ENCODE measurements around the gene C9orf43.
A peak's percentile ranks its signal among the peaks of the same experiment; 100 is the strongest.

C9orf43 gene

DNA sequence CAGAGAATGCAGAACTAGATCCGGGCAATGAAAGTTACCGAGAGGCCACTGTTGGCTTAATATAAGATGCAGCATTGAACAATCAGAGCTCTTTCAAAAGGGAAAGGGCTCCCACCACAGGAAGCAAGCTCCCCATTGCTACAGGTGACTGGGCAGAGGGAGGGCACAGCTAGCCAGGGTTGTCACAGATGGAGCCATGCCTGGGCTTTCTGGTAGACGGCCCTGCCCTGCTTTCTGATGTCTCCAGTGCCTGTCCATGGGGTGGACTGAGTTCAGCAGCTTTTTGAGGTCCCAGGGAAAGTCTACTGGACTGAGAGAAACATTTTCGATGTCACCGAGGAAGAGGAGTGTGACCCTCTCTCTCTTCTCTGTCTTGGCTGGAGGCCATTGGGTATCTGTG lies 67.1 kb downstream of the C9orf43 start:
- Histone ChIP-seq H3K4me3 (ENCODE audit: low read depth in 1 of 2, low read length in 2 of 2) (no peak overlapping the region), H3K27me3 (ENCODE audit: insufficient read depth, low read length, poor library complexity) (no peaks in the 10 kb centered on the region), H3K79me2 (ENCODE audit: insufficient read depth, low read length) (no peaks in the 10 kb centered on the region), H3K4me2 (ENCODE audit: insufficient read depth, low read length) (no peak overlapping the region), H3K4me1 (ENCODE audit: insufficient read depth, low read length) (peaks cover 6% of the 10 kb centered on the region), H3K9me3 (ENCODE audit: insufficient read depth, low read length, severe bottlenecking) (no peaks in the 10 kb centered on the region), H3K36me3 (ENCODE audit: insufficient read depth, low read length) (no peaks in the 10 kb centered on the region), H3K9ac (ENCODE audit: low read depth, low read length) (no peak overlapping the region), H4K20me1 (ENCODE audit: insufficient read depth, low read length) (no peaks in the 10 kb centered on the region), H2AFZ (ENCODE audit: low read depth, low read length) (no peak overlapping the region), H3K27ac (ENCODE audit: low read length) (no peak overlapping the region)
- DNase-seq (no peak), ATAC-seq (ENCODE audit: insufficient read depth, low read depth) (no peak)
- no peak for TF ChIP-seq EZH2 (IDR thresholded peaks at IDR 0.05; ENCODE audit: borderline replicate concordance, low read depth, low read length, severe bottlenecking)
- no peak for TF ChIP-seq CTCF (IDR thresholded peaks at IDR 0.05; ENCODE audit: borderline replicate concordance, extremely low read depth, low read length, poor library complexity, severe bottlenecking)

DNA sequence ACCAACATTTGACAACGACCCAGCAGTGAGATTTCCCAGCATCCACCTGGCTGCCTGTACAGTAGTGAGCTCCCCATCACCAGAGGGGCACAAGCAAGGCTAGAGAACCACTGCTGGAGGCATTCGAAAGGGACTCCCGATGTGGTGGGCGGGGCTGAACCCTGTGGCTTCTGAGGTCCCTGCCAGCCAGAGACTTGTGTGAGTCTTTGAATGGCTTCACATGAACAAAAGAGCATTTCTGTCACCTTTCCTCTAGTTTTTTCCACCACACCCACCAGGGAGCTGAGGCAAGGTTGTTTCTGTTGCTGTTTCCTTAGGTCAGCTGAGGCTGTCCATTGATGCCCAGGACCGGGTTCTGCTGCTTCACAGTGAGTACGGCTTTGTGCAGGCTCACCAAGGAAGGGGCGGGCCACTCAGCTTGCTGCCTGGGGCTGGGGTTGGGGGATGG lies 68.7 kb downstream of the C9orf43 start:
- Histone ChIP-seq H3K27ac (ENCODE audit: low read length) (no peak overlapping the region), H3K9me3 (ENCODE audit: insufficient read depth, low read length, severe bottlenecking) (no peaks in the 10 kb centered on the region), H4K20me1 (ENCODE audit: insufficient read depth, low read length) (no peaks in the 10 kb centered on the region), H3K79me2 (ENCODE audit: insufficient read depth, low read length) (no peaks in the 10 kb centered on the region), H3K9ac (ENCODE audit: low read depth, low read length) (no peak overlapping the region), H2AFZ (ENCODE audit: low read depth, low read length) (no peak overlapping the region), H3K4me2 (ENCODE audit: insufficient read depth, low read length) (no peak overlapping the region), H3K27me3 (ENCODE audit: insufficient read depth, low read length, poor library complexity) (no peaks in the 10 kb centered on the region), H3K4me3 (ENCODE audit: low read depth in 1 of 2, low read length in 2 of 2) (no peak overlapping the region), H3K4me1 (ENCODE audit: insufficient read depth, low read length) (peaks cover 6% of the 10 kb centered on the region), H3K36me3 (ENCODE audit: insufficient read depth, low read length) (no peaks in the 10 kb centered on the region)
- peak; percentile 40 for DNase-seq
- ATAC-seq (ENCODE audit: insufficient read depth, low read depth) = peak; percentile 74
- TF ChIP-seq CTCF (IDR thresholded peaks at IDR 0.05; ENCODE audit: borderline replicate concordance, extremely low read depth, low read length, poor library complexity, severe bottlenecking) (no peak), EZH2 (IDR thresholded peaks at IDR 0.05; ENCODE audit: borderline replicate concordance, low read depth, low read length, severe bottlenecking) (no peak)

Measured in DND-41 (cell line).